ENCODE data around the gene DIS3L2. TPM values are rescaled to one million over a fixed set of nuclear protein-coding genes. Genes with fewer than 3 reads are reported as not detected.

DIS3L2 gene
- total RNA-seq, 1 experiment from 2014 or later, result 28.5 TPM

DNA sequence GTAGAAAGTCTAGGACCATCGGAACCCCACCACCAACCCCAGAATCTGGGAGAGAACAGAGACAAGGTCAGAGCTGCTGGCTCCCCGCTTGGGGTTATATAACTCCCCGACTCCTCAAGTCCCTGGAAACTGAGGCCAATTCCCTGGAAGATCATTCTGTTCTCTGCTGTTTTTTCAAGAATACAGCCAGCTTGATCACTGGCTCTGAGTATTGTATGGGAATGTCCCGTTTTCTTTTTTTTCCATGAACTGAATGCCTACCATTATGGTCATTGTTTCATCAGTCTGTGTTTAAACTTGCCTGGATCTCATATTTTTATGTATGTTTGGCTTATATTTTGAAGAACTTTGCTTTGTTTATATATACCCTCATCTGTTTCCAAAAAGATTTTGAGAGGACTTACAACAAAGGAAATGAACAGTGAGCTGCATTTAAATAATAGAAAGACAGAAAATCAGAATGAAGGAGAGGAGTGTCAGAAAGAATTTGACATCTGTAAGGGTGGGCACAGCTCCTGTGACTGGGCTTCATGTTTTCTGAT, 327.0 kb downstream of the DIS3L2 start:
- Mint-ChIP-seq H3K36me3 (no peaks in the 10 kb centered on the region), H3K9me3 (no peaks in the 10 kb centered on the region), H3K4me3 (no peak overlapping the region), H3K27ac (no peak overlapping the region), H3K27me3 (ENCODE audit: low read depth) (no peaks in the 10 kb centered on the region), H3K4me1 (peaks cover 10% of the 10 kb centered on the region)
- no peak for ATAC-seq
- TF ChIP-seq JAZF1 (CRISPR knock-in tag; IDR thresholded peaks at IDR 0.05), result no peak
- TF ChIP-seq ETV6 (CRISPR knock-in tag; IDR thresholded peaks at IDR 0.05), result no peak
- TF ChIP-seq ELF4 (CRISPR knock-in tag; IDR thresholded peaks at IDR 0.05; ENCODE audit: low read depth), result no peak
- TF ChIP-seq KAT7 (CRISPR knock-in tag; IDR thresholded peaks at IDR 0.05; ENCODE audit: borderline replicate concordance), result no peak
- no peak for TF ChIP-seq JUN (CRISPR knock-in tag; IDR thresholded peaks at IDR 0.05)
- TF ChIP-seq, protein P1, sequence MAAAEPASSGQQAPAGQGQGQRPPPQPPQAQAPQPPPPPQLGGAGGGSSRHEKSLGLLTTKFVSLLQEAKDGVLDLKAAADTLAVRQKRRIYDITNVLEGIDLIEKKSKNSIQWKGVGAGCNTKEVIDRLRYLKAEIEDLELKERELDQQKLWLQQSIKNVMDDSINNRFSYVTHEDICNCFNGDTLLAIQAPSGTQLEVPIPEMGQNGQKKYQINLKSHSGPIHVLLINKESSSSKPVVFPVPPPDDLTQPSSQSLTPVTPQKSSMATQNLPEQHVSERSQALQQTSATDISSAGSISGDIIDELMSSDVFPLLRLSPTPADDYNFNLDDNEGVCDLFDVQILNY (CRISPR knock-in tag; IDR thresholded peaks at IDR 0.05), result no peak
- no peak for TF ChIP-seq NFE2L1 (CRISPR knock-in tag; IDR thresholded peaks at IDR 0.05)
- TF ChIP-seq ZNF138 (CRISPR knock-in tag; conservative IDR thresholded peaks at IDR 0.05), result no peak
- TF ChIP-seq PRRX2 (CRISPR knock-in tag; IDR thresholded peaks at IDR 0.05), result no peak
- TF ChIP-seq SMAD3 (CRISPR knock-in tag; IDR thresholded peaks at IDR 0.05; ENCODE audit: borderline replicate concordance), result no peak
- TF ChIP-seq ZNF671 (CRISPR knock-in tag; IDR thresholded peaks at IDR 0.05), result no peak
- no peak for DNase-seq (ENCODE audit: low spot score)
- ChIA-PET CTCF (no interaction called here), POLR2A (no interaction called here)

GRCh38 chr2:232290668-232291067, 329.2 kb downstream of the DIS3L2 start:
- POLR2A ChIA-PET, result no interaction called here
- H3K4me1 Mint-ChIP-seq, result peaks cover 11% of the 10 kb centered on the region
- no peaks in the 10 kb centered on the region for H3K9me3 Mint-ChIP-seq
- no peak for DNase-seq (ENCODE audit: low spot score)
- no peak overlapping the region for H3K27ac Mint-ChIP-seq
- H3K4me3 Mint-ChIP-seq, result no peak overlapping the region
- no peaks in the 10 kb centered on the region for H3K36me3 Mint-ChIP-seq
- no peak for ATAC-seq
- TF ChIP-seq FOXJ3 (CRISPR knock-in tag; IDR thresholded peaks at IDR 0.05; ENCODE audit: borderline replicate concordance) (no peak), ATF2 (CRISPR knock-in tag; IDR thresholded peaks at IDR 0.05; ENCODE audit: borderline replicate concordance, low read depth) (no peak), CREB1 (CRISPR knock-in tag; IDR thresholded peaks at IDR 0.05) (no peak), CBFB (CRISPR knock-in tag; IDR thresholded peaks at IDR 0.05; ENCODE audit: low read depth) (no peak), ZNF396 (CRISPR knock-in tag; IDR thresholded peaks at IDR 0.05; ENCODE audit: borderline replicate concordance) (no peak), EMX1 (CRISPR knock-in tag; IDR thresholded peaks at IDR 0.05) (no peak), KAT7 (CRISPR knock-in tag; IDR thresholded peaks at IDR 0.05; ENCODE audit: borderline replicate concordance) (no peak), ZBTB21 (CRISPR knock-in tag; IDR thresholded peaks at IDR 0.05; ENCODE audit: borderline replicate concordance) (no peak), CTCF (IDR thresholded peaks at IDR 0.05) (no peak), IRF2 (CRISPR knock-in tag; IDR thresholded peaks at IDR 0.05; ENCODE audit: borderline replicate concordance, low read depth) (no peak), TEAD1 (CRISPR knock-in tag; IDR thresholded peaks at IDR 0.05) (no peak), JUN (CRISPR knock-in tag; IDR thresholded peaks at IDR 0.05) (no peak), TEAD4 (CRISPR knock-in tag; IDR thresholded peaks at IDR 0.05) (no peak)
- TF ChIP-seq, protein P2, sequence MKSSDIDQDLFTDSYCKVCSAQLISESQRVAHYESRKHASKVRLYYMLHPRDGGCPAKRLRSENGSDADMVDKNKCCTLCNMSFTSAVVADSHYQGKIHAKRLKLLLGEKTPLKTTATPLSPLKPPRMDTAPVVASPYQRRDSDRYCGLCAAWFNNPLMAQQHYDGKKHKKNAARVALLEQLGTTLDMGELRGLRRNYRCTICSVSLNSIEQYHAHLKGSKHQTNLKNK (CRISPR knock-in tag; IDR thresholded peaks at IDR 0.05), result no peak
- H3K27me3 Mint-ChIP-seq (ENCODE audit: low read depth), result no peaks in the 10 kb centered on the region
- CTCF ChIA-PET, result interaction anchor here (0.8 to 3.1 kb wide), 2 partner anchors 14 to 45 kb away, joined by 3 to 25 read pairs; no protein-coding TSS in a partner anchor

Measured in WTC11 (cell line).